AG09319 (cell line): ENCODE data around the gene TRMT61A.

Experiments used
- DNase-seq: peaks from one replicate; pipeline ENCODE4 v3.0.0-alpha.2; 2010; ENCODE audit warnings: low read depth; ENCODE audit errors: extremely low read depth
- TF ChIP-seq, protein P1 (sequence below): IDR thresholded peaks from 2 replicates; pipeline ENCODE4 v1.5.1; 2011; ENCODE audit warnings: low read depth, mild to moderate bottlenecking, inconsistent platforms, low read length, moderate library complexity

The TRMT61A gene

DNA sequence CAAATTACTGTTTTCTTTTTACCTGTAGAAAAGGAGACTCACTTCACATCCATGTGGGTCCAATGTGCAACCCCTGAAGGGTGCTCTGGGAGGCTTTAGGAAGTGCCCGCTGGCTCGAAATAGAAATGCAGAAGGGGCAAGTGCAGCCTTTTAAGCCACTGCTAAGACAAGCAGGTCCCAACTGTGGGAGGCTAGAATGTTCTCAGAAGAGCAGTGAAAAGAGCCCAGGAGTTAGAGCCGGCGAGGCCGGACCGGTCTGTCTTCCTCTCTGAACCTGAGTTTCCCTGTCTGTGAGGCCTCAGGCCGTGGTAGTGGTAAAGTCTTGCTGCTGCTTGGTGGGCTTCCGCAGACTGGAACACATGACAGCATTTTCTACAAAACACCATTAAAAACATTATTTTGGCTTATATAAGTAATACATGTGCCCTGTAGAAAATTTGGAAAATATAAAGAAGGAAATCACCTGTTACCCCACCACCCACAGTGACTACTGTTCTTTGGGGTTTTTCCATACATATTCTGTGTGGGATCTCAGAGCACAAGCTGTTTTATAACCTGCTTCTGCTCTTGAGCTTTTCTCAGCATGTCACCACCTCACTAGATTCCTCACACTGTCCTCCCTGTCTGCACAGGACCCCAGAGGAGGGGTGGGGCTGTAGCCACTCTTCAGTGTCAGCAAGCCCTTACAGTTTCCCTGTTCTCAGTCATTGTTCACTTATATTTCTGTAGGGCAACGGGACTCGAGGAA, 12.4 kb upstream of the TRMT61A start:
- DNase-seq = no peak
- TF ChIP-seq, protein P1, sequence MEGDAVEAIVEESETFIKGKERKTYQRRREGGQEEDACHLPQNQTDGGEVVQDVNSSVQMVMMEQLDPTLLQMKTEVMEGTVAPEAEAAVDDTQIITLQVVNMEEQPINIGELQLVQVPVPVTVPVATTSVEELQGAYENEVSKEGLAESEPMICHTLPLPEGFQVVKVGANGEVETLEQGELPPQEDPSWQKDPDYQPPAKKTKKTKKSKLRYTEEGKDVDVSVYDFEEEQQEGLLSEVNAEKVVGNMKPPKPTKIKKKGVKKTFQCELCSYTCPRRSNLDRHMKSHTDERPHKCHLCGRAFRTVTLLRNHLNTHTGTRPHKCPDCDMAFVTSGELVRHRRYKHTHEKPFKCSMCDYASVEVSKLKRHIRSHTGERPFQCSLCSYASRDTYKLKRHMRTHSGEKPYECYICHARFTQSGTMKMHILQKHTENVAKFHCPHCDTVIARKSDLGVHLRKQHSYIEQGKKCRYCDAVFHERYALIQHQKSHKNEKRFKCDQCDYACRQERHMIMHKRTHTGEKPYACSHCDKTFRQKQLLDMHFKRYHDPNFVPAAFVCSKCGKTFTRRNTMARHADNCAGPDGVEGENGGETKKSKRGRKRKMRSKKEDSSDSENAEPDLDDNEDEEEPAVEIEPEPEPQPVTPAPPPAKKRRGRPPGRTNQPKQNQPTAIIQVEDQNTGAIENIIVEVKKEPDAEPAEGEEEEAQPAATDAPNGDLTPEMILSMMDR = no peak

DNA sequence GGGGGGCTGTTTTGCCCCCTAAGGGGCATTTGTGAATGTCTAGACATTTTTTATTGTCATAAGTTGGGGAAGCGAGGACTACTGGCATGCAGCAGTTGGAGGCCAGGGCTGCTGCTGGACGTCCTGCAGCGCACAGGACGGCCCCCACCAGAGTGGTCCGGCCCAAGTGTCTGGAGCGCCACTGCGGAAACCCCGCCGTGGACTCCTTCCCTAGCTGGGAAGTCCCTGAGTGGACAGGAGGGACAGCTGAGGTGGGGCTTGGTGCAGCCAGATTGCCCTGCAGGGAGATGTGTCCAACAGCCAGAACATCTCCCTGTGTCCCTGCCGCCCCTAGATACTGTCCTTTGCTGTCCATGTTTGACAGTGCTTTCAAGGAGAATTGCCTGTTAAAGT, 11.8 kb upstream of the TRMT61A start:
- TF ChIP-seq, protein P1 = no peak
- DNase-seq = no peak

DNA sequence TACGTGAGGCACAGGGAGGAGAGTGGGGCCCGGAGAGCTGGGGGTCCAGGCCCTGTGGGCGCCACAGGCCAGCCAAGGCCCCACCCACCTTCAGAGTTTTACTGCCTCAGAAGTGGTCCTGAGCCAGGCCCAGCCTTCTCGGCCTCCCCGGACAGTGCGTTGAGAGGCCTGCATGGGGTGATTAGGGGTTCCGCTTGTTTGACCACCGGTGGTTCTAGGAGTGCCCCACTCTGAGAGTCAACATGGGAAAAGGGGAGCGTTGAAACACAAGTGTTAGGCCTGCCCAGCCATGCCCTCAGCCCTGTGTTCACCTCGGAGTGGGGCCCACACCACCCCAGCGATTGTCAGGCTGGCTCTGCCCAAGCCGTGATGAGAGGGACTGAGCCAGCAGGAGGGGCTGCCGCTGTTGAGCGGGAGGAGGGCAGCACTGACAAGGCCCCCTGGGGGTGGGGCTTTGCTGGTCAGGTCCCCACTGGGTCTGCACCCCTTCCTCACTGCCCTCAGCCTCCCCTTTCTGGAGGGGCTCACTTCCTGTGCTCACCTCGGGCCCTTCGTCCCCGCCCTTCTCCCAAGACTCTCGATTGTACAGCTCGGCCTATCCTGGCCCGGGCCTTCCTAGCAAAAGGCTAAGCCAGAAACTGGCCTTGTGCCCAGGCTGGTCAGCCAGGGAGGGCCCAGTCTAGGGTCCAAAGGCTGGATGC, 11.1 kb upstream of the TRMT61A start:
- no peak for DNase-seq
- TF ChIP-seq, protein P1 = no peak

DNA sequence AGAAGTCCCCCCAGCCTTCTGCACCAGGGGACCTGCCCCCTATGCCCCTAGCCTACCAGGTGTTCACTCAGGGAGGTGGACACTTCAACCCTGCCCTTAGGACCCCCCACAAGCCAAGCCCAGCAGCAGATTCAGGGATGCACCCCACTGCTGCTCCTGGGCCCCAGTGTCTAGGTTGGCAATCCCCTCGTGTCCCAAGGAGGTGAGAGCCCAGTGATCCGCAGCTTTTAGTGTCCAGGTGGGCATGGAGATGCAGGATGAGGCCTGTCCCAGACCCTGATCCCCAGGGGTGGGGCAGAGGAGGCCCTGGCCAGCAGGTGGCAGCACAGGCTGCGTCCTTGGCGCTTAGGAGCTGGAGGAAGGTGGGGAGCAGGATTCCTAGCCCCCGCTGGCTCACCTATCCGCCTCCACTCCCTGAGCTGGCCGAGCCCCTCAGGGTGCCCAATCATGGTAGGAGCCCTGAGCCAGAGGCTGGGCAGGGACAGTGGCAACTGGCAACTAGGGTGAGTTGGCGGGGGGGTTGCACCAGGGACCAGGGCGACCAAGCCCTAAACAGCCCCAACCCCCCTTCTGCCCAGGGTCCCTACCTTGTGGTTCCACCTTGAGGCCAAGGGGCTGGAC, 10.5 kb upstream of the TRMT61A start:
- TF ChIP-seq, protein P1 = peak; percentile 91
- no peak for DNase-seq

DNA sequence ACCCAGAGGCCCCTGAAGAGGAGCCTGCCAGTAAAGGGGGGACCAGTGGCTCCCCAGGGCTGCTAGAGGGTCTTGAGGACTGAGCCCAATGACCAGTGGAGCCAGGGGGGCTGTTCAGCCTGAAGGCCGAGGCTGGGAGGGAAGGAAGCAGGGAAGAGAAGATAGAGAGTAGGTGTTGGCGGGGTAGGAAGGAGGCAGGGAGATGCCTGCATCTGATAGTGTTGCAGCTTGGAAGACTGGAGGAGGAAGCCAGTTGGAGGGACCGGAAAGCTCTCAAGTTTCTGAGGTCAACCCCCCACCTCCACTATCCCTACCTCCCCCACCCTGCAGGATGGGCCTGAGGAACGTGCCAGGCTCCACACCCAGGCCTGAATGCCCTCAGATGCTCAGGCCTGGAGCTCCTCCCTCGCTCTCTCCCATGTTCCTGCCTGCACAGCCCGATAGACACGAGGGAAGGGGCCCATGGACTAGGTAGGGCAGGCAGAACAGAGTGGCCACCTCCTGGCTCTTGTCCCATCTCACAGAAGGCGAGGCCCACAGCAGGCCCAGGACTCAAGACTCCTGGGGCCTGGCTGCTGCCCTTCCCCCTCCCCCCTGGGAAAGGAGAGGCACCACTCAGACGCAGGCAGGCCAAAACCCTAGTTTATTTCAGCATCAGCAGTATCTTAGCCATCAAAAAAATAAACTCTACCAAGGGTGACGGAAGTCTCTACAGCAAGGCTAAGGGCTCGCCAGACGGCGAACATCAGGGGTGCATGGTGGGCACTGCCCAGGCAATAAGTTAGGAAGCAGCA, 9.8 kb upstream of the TRMT61A start:
- no peak for DNase-seq
- TF ChIP-seq, protein P1 = no peak

DNA sequence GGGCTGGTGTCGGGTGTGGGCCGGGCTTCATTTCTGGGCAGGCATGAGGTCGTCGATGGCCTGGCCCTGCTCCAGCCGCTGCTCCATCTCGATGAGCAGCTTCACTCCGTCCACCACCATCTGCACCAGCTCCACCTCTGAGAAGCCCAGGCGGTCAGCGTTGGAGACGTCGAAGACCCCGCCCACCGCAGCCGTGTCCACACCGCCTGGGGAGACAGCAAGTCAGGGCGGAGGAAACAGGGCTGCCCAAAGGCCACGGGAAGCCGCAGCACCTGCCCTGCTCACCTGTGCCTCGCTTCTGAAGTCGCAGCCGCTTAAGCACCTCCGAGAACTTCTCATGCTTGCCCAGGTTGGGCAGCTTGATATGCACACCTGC, 9.2 kb upstream of the TRMT61A start:
- TF ChIP-seq, protein P1 = no peak
- DNase-seq = no peak

DNA sequence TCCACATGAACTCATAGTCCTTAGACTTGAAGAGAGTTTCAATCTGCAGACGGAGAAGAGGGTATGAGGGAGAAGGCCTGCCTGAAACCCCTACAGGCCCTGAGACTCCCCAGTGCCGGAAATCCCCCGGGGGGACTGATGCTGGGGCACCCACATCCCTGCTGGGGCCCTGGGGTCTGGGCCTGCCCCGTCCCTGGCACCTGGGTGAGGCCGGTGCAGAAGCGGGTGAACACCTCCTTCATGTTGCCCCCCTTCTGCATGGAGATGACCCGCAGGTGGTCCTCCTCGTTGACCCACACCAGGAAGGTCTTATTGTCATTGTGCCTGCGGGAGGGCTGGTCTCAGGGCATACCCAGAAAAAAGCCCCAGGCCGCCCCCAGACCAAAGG, 8.7 kb upstream of the TRMT61A start:
- DNase-seq = no peak
- TF ChIP-seq, protein P1 = no peak
